Uterus (tissue), 4 donors: ENCODE results near the gene GALNT15. TPM values are rescaled to one million over a fixed set of nuclear protein-coding genes. Genes with fewer than 3 reads are reported as not detected.

Source experiments
- DNase-seq, 2 donors: peaks; one replicate each; pipeline ENCODE4 v3.0.0-alpha.2; 2019 to 2020
- H3K27ac ChIP-seq, 2 donors: fragments of 200-600 bp; sonication (generic); 1 replicate in 1 of 2; 2 replicates in 1 of 2; pipeline ENCODE4 v1.5.1; 2016 to 2018
- H3K27me3 ChIP-seq, 2 donors: fragments of 200-600 bp; sonication (generic); one replicate each; pipeline ENCODE4 v1.5.1; 2018 to 2019; ENCODE audit warnings: control low read depth in 1 of 2
- H3K36me3 ChIP-seq, 2 donors: fragments of 200-600 bp; sonication (generic); one replicate each; pipeline ENCODE4 v1.5.1; 2019; ENCODE audit warnings: control low read depth in 1 of 2
- H3K4me1 ChIP-seq, 2 donors: fragments of 200-600 bp; sonication (generic); one replicate each; pipeline ENCODE4 v1.5.1; 2018 to 2019; ENCODE audit warnings: control low read depth in 1 of 2
- H3K4me3 ChIP-seq, 2 donors: fragments of 200-600 bp; sonication (generic); 1 replicate in 1 of 2; 2 replicates in 1 of 2; pipeline ENCODE4 v1.5.1; 2018 to 2019; ENCODE audit warnings: mild to moderate bottlenecking in 1 of 2
- H3K9me3 ChIP-seq, 2 donors: fragments of 200-600 bp; sonication (generic); one replicate each; pipeline ENCODE4 v1.5.1; 2019; ENCODE audit warnings: control low read depth in 1 of 2
- CTCF ChIP-seq, 4 experiments: fragments of 200-600 bp in 2 of 4; fragments of 450-650 bp in 2 of 4; sonication (generic) in 2 of 4; IDR thresholded peaks; one replicate each; pipeline ENCODE4 v1.5.1; 2016 to 2019; ENCODE audit warnings: antibody characterized with exemption in 4 of 4, mild to moderate bottlenecking in 2 of 4, moderate library complexity in 1 of 4
- POLR2A ChIP-seq, 2 donors: fragments of 450-650 bp; IDR thresholded peaks; one replicate each; pipeline ENCODE4 v1.6.1; 2016; ENCODE audit warnings: antibody characterized with exemption in 2 of 2, mild to moderate bottlenecking in 1 of 2, moderate library complexity in 1 of 2
- intact Hi-C: fragments of 100-400 bp; cut with DNase I; formaldehyde crosslinking; loops from one replicate; pipeline ENCODE4 v1.15.1; 2023; ENCODE audit warnings: low total_unique reads
- total RNA-seq, 4 donors: library from RNA; depleted of rRNA in 3 of 4; stranded (reverse); fragments of >200 nt in 3 of 4; gene quantifications; one replicate each; pipeline versions ENCODE4 v1.1.0 to v1.2.4, GENCODE V29; 2014 to 2023
- donor health status: DM: yes; HTN: yes; CAD: no.

Gene GALNT15
- total RNA-seq, 4 donors from 2014 or later, result 6.6 to 85.2 (median 53.3) TPM

- TF ChIP-seq POLR2A (IDR thresholded peaks at IDR 0.05) (no peak), CTCF (IDR thresholded peaks at IDR 0.05) (no peak)
- Histone ChIP-seq H3K4me3 (no peak overlapping the region), H3K27ac (no peak overlapping the region), H3K27me3 (no peaks in the 10 kb centered on the region), H3K4me1 (no peaks in the 10 kb centered on the region), H3K9me3 (no peaks in the 10 kb centered on the region), H3K36me3 (no peaks in the 10 kb centered on the region)
- DNase-seq, result no peak
- intact Hi-C loops, result no loop called here
Observed at GRCh38 chr3:16252988-16253387, 78.5 kb downstream of the GALNT15 start.

- H3K36me3 ChIP-seq, result no peaks in the 10 kb centered on the region
- H3K4me3 ChIP-seq, result no peak overlapping the region
- DNase-seq, result no peak
- H3K9me3 ChIP-seq, result no peaks in the 10 kb centered on the region
- H3K4me1 ChIP-seq, result no peaks in the 10 kb centered on the region
- H3K27ac ChIP-seq, result no peak overlapping the region
- H3K27me3 ChIP-seq, result no peaks in the 10 kb centered on the region
- TF ChIP-seq CTCF (IDR thresholded peaks at IDR 0.05), result no peak
- no peak for TF ChIP-seq POLR2A (IDR thresholded peaks at IDR 0.05)
- intact Hi-C loops, result no loop called here
Observed at GRCh38 chr3:16253601-16254000, 79.1 kb downstream of the GALNT15 start.

GRCh38 chr3:16254916-16255315, 80.4 kb downstream of the GALNT15 start:
- no peak overlapping the region for H3K27ac ChIP-seq
- TF ChIP-seq CTCF (IDR thresholded peaks at IDR 0.05), result no peak
- no peak for TF ChIP-seq POLR2A (IDR thresholded peaks at IDR 0.05)
- intact Hi-C loops, result no loop called here
- H3K4me3 ChIP-seq, result no peak overlapping the region
- no peaks in the 10 kb centered on the region for H3K36me3 ChIP-seq
- H3K9me3 ChIP-seq, result no peaks in the 10 kb centered on the region
- no peaks in the 10 kb centered on the region for H3K4me1 ChIP-seq
- H3K27me3 ChIP-seq, result no peaks in the 10 kb centered on the region
- no peak for DNase-seq

GRCh38 chr3:16255326-16255725, 80.8 kb downstream of the GALNT15 start:
- DNase-seq, result no peak
- no peaks in the 10 kb centered on the region for H3K27me3 ChIP-seq
- H3K36me3 ChIP-seq, result no peaks in the 10 kb centered on the region
- no peak overlapping the region for H3K27ac ChIP-seq
- no peak for TF ChIP-seq CTCF (IDR thresholded peaks at IDR 0.05)
- no peak for TF ChIP-seq POLR2A (IDR thresholded peaks at IDR 0.05)
- no peaks in the 10 kb centered on the region for H3K4me1 ChIP-seq
- no peak overlapping the region for H3K4me3 ChIP-seq
- H3K9me3 ChIP-seq, result no peaks in the 10 kb centered on the region
- intact Hi-C loops, result no loop called here

GRCh38 chr3:16255726-16256125, 81.2 kb downstream of the GALNT15 start:
- Histone ChIP-seq H3K4me3 (no peak overlapping the region), H3K27ac (no peak overlapping the region), H3K9me3 (no peaks in the 10 kb centered on the region), H3K36me3 (no peaks in the 10 kb centered on the region), H3K27me3 (no peaks in the 10 kb centered on the region), H3K4me1 (no peaks in the 10 kb centered on the region)
- DNase-seq, result no peak
- TF ChIP-seq CTCF (IDR thresholded peaks at IDR 0.05), result no peak
- TF ChIP-seq POLR2A (IDR thresholded peaks at IDR 0.05), result no peak
- intact Hi-C loops, result no loop called here
